Inflammatory macrophage (primary cell): ENCODE data around the gene CCDC183.

Experiments used
- DNase-seq, 2 donors: peaks; one replicate each; pipeline ENCODE4 v3.0.0-alpha.2; 2020 to 2022

Gene CCDC183

GRCh38 chr9:136850866-136851775 is 55.0 kb downstream of the CCDC183 start:
- no peak for DNase-seq

DNA sequence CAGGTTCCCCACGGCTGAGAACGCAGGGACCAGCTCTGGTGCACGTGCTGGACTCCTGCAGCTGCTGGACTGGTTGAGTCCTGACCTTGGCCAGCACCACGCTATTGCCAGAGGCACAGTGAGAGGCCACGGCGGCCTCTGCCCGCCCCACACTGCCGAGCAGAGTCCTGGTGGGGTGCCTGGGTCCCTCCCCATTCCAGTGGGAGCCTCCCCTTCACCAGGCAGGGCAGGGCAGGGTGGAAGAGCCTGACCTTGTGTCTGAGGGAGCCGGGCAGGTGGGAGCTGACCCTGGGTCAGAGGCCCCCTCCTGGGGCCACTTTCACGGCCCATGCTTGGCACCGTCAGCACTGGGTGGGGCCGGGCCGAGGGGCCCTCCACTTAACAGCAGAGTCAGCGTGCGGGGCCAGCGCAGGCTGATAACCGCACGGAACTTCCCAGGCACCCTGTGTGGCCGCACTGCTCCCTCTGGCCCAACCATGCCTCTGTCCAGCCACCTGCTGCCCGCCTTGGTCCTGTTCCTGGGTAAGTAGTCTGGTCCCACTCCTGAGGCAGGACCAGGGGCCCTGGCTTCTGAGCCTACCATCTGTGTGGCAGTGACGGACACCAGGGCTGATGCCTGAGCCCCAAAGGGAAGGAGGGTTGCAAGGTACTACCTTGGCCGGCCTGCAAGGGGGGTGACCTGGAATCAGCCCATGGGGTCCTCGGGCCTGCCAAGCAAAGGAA is 56.0 kb downstream of the CCDC183 start, which contains the start of gene MAMDC4:
Gene MAMDC4 (plus strand): TSS at position 406 of the 723 bp plus-strand sequence. CDS start 71 bp downstream, at position 477.
- no peak for DNase-seq

GRCh38 chr9:136852664-136853595 is 56.8 kb downstream of the CCDC183 start:
- no peak for DNase-seq

DNA sequence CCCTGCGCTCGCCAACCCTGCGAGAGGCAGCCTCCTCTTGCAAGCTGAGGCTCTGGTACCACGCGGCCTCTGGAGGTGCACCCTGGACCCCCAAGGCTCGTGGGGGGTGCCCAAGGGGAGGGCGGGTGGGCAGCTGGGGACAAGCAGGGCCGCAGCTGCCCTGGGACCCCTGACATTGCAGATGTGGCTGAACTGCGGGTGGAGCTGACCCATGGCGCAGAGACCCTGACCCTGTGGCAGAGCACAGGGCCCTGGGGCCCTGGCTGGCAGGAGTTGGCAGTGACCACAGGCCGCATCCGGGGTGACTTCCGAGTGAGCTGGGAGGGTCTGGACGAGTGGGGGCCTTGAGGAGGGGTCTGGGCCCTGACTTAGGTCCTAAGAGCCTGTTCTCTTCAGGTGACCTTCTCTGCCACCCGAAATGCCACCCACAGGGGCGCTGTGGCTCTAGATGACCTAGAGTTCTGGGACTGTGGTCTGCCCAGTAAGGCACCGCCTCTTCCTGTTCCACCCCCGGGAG is 57.5 kb downstream of the CCDC183 start:
- DNase-seq: no peak

DNA sequence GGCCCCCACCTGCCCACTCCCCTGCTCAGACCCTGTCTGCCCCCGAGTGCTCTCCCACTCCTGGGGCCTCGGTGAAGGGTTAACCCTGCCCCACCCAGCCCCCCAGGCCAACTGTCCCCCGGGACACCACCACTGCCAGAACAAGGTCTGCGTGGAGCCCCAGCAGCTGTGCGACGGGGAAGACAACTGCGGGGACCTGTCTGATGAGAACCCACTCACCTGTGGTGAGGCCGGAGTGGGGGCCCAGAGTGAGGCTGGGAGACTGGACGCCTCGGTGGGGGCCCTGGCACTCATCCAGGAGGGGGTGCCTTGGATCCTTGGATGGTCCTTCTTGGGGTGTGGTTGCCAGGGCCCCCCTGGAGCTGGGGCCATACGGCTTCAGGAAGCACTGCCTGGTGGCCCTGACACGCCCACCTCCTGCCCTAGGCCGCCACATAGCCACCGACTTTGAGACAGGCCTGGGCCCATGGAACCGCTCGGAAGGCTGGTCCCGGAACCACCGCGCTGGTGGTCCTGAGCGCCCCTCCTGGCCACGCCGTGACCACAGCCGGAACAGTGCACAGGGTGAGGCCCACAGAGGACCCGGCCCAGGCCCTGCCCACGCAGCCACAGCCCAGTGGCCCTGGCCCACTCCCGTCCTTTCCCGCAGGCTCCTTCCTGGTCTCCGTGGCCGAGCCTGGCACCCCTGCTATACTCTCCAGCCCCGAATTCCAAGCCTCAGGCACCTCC is 58.1 kb downstream of the CCDC183 start:
- DNase-seq: no peak

DNA sequence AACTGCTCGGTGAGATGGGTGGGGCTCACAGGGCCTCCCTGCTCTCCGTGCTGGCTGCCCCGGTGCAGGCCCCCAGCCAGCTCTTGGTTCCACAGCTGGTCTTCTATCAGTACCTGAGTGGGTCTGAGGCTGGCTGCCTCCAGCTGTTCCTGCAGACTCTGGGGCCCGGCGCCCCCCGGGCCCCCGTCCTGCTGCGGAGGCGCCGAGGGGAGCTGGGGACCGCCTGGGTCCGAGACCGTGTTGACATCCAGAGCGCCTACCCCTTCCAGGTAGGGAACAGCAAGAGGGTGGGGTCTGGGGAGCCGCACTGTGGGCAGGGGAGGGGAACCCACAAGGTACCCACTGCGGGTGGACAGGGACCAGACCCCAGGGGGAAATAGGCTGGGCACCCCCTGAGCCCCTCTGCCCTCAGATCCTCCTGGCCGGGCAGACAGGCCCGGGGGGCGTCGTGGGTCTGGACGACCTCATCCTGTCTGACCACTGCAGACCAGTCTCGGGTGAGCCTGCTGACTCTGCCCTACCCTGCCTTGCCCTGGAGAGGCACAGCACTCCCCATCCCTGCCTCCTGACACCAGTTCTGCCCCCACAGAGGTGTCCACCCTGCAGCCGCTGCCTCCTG is 58.8 kb downstream of the CCDC183 start:
- no peak for DNase-seq

DNA sequence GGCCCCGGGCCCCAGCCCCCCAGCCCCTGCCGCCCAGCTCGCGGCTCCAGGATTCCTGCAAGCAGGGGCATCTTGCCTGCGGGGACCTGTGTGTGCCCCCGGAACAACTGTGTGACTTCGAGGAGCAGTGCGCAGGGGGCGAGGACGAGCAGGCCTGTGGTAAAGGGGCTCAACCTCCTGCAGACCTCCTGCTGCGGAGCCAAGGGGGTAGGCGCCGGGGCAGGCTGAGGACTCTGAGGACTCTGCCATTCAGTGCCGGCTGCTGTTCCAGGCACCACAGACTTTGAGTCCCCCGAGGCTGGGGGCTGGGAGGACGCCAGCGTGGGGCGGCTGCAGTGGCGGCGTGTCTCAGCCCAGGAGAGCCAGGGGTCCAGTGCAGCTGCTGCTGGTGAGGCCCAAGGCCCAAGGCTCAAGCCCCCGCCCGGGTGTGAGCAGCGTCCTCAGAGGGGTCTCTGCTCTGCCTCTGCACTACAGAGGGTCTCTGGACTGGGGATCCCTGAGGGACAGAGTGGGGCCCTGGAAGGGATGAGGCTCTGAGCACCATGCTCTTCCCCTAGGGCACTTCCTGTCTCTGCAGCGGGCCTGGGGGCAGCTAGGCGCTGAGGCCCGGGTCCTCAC is 59.4 kb downstream of the CCDC183 start:
- DNase-seq: no peak

- no peak for DNase-seq
Measured at GRCh38 chr9:136856079-136856476, 59.9 kb downstream of the CCDC183 start.

GRCh38 chr9:136856541-136857141 is 60.5 kb downstream of the CCDC183 start:
- DNase-seq: no peak

DNA sequence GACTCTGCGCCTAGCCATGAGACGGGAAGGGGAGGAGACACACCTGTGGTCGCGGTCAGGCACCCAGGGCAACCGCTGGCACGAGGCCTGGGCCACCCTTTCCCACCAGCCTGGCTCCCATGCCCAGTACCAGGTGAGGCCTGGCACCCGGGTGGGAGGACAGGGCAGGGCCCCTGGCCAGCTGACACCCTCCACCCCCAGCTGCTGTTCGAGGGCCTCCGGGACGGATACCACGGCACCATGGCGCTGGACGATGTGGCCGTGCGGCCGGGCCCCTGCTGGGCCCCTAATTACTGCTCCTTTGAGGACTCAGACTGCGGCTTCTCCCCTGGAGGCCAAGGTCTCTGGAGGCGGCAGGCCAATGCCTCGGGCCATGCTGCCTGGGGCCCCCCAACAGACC is 61.0 kb downstream of the CCDC183 start:
- DNase-seq: no peak
